Sigmoid colon (tissue), 3 donors: ENCODE results near the gene ACY1.

Source experiments
- CTCF ChIP-seq, 4 experiments: fragments of 450-650 bp in 3 of 4; fragments of 200-600 bp in 1 of 4; IDR thresholded peaks; one replicate each; pipeline ENCODE4 v1.5.1; 2016 to 2019; ENCODE audit warnings: antibody characterized with exemption in 4 of 4, mild to moderate bottlenecking in 3 of 4, moderate library complexity in 2 of 4
- POLR2A ChIP-seq, 2 donors: fragments of 450-650 bp; IDR thresholded peaks; one replicate each; pipeline ENCODE4 v1.6.1; 2016; ENCODE audit warnings: antibody characterized with exemption in 2 of 2, mild to moderate bottlenecking in 2 of 2, moderate library complexity in 2 of 2

DNA sequence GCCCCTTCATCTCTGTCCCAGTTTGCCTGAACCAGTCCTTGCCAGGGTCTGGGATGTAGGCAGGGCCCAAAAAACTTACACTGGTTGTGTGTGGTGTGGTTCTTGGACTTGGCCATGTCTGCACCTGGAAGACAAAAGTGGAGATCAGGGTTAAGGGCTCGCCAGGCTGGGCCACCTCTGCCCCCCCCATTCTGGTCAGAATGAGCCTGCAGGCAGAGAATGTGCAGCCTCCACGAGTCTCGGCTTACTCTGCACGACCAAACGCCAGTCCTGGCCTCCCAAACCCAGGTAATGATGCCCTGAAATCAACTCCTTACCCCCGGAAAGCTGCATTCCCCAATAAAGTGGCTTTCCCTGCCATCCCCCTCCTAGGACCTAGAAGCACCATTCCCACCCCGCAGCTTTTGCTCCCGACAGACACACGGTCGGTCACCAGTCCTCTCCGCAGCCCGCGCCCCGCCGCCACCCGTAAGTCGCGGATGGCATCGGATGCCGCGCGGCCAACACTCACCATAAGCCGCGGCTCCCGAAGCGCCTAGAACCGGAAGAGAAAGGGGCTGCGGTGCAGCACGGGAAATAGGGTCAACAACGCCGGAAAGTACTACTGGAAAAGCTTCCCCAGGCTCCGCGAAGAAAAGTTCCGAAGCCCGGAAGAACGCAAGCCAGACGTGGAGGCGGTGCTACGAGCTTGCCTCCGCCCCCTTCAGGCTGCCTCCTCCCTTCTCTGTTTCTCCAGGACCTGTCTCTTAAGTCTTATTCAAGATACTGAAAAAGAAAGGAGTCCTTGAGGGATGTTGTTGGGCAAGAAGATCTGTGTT, 12.2 kb downstream of the ACY1 start, which contains the start of gene RPL29:
- TF ChIP-seq CTCF (IDR thresholded peaks at IDR 0.05), result peak in 1 of 4 experiments; percentile 7
- TF ChIP-seq POLR2A (IDR thresholded peaks at IDR 0.05), result peak; percentile 48 to 61
